Caco-2 (cell line): ENCODE results near the gene GALNT17. TPM values are rescaled to one million over a fixed set of nuclear protein-coding genes. Genes with fewer than 3 reads are reported as not detected.

Experiments
- BruUV-seq: library from RNA; stranded (reverse); fragments of 400-500 nt; replicated peaks from 2 replicates; lab custom pipeline; 2021; lab: Mats Ljungman, UMichigan
- CTCF ChIA-PET: fragments of 300-600 bp; sonication (Branson Sonifier 250); formaldehyde crosslinking; loops from one replicate; lab custom pipeline; 2022; ENCODE audit warnings: antibody characterized with exemption; lab: Charles Lee
- POLR2A ChIA-PET: fragments of 300-600 bp; sonication (Branson Sonifier 250); formaldehyde crosslinking; loops from one replicate; lab custom pipeline; 2022; ENCODE audit warnings: antibody characterized with exemption; lab: Charles Lee
- DNase-seq, 2 experiments: peaks; one replicate each; pipeline versions ENCODE4 v3.0.0 to v3.0.0-alpha.2; 2020 to 2022
- H3K27me3 ChIP-seq: replicated peaks from 2 replicates; pipeline ENCODE4 v1.6.0; 2011; ENCODE audit warnings: low read length; ENCODE audit not compliant: control insufficient read depth, insufficient read depth
- H3K36me3 ChIP-seq: 2 replicates; pipeline ENCODE4 v1.5.1; 2011; ENCODE audit warnings: low read length; ENCODE audit not compliant: control insufficient read depth, insufficient read depth
- H3K4me1 ChIP-seq: fragments of 250-450 bp; sonication (Bioruptor Pico); 2 replicates; pipeline ENCODE4 v1.5.1; 2020; ENCODE audit warnings: mild to moderate bottlenecking
- H3K4me3 ChIP-seq: 2 replicates; pipeline ENCODE4 v1.5.1; 2011; ENCODE audit warnings: low read depth, mild to moderate bottlenecking, control low read depth, low read length
- H3K9me3 ChIP-seq: fragments of 250-450 bp; sonication (Bioruptor Pico); 2 replicates; pipeline ENCODE4 v1.5.1; 2020; ENCODE audit warnings: mild to moderate bottlenecking, moderate library complexity
- H3K27ac Mint-ChIP-seq: one replicate; pipeline ENCODE4 v1.8.0; 2022; ENCODE audit warnings: mixed read lengths; ENCODE audit not compliant: unreplicated experiment
- H3K27me3 Mint-ChIP-seq: one replicate; pipeline ENCODE4 v1.8.0; 2022; ENCODE audit warnings: mixed read lengths; ENCODE audit not compliant: insufficient read depth, unreplicated experiment
- H3K36me3 Mint-ChIP-seq: one replicate; pipeline ENCODE4 v1.8.0; 2022; ENCODE audit warnings: mild to moderate bottlenecking, mixed read lengths; ENCODE audit not compliant: insufficient read depth, unreplicated experiment
- H3K4me1 Mint-ChIP-seq: one replicate; pipeline ENCODE4 v1.8.0; 2022; ENCODE audit warnings: low read depth, mixed read lengths; ENCODE audit not compliant: unreplicated experiment
- H3K4me3 Mint-ChIP-seq: one replicate; pipeline ENCODE4 v1.8.0; 2022; ENCODE audit warnings: mild to moderate bottlenecking, moderate library complexity, mixed read lengths; ENCODE audit not compliant: unreplicated experiment
- H3K9me3 Mint-ChIP-seq: one replicate; pipeline ENCODE4 v1.8.0; 2022; ENCODE audit warnings: mixed read lengths; ENCODE audit not compliant: unreplicated experiment
- CTCF ChIP-seq, 2 experiments: fragments of 200-600 bp in 1 of 2; IDR thresholded peaks; 1 replicate in 1 of 2; 2 replicates in 1 of 2; pipeline versions ENCODE4 v1.5.1 to v1.8.0; 2011 to 2022; ENCODE audit warnings: antibody characterized with exemption in 1 of 2, control low read depth in 1 of 2, inconsistent platforms in 1 of 2, low read depth in 1 of 2, low read length in 1 of 2, mild to moderate bottlenecking in 1 of 2, moderate library complexity in 1 of 2; ENCODE audit not compliant: insufficient read depth in 1 of 2, severe bottlenecking in 1 of 2, unreplicated experiment in 1 of 2
- intact Hi-C: fragments of 100-400 bp; cut with micrococcal nuclease; formaldehyde crosslinking; loops from one replicate; pipeline ENCODE4 v1.10.0; 2022; ENCODE audit not compliant: unreplicated experiment
- total RNA-seq: library from RNA; stranded (reverse); gene quantifications from 2 replicates; pipeline ENCODE4 v1.2.3, GENCODE V29; 2022

GALNT17 gene
- total RNA-seq, 1 experiment from 2014 or later, result not detected

GRCh38 chr7:71285571-71286145 is 153.7 kb downstream of the GALNT17 start:
- intact Hi-C loops, result no loop called here
- Histone ChIP-seq H3K9me3 (no peaks in the 10 kb centered on the region), H3K4me3 (no peak overlapping the region), H3K27me3 (no peaks in the 10 kb centered on the region), H3K36me3 (no peaks in the 10 kb centered on the region), H3K4me1 (no peaks in the 10 kb centered on the region)
- H3K27ac Mint-ChIP-seq, result no peak overlapping the region
- no TSS peak for BruUV-seq
- no peaks in the 10 kb centered on the region for H3K9me3 Mint-ChIP-seq
- ChIA-PET CTCF (no interaction called here), POLR2A (no interaction called here)
- no peaks in the 10 kb centered on the region for H3K4me1 Mint-ChIP-seq
- TF ChIP-seq CTCF (IDR thresholded peaks at IDR 0.05; ENCODE audit: insufficient read depth in 1 of 2, low read depth in 1 of 2, low read length in 1 of 2, severe bottlenecking in 1 of 2, unreplicated experiment in 1 of 2), result no peak
- H3K27me3 Mint-ChIP-seq, result no peaks in the 10 kb centered on the region
- DNase-seq, result no peak
- no peak overlapping the region for H3K4me3 Mint-ChIP-seq
- no peaks in the 10 kb centered on the region for H3K36me3 Mint-ChIP-seq

- POLR2A ChIA-PET, result no interaction called here
- H3K4me1 Mint-ChIP-seq, result no peaks in the 10 kb centered on the region
- H3K27ac Mint-ChIP-seq, result no peak overlapping the region
- H3K4me1 ChIP-seq, result no peaks in the 10 kb centered on the region
- no peaks in the 10 kb centered on the region for H3K9me3 ChIP-seq
- no peaks in the 10 kb centered on the region for H3K27me3 ChIP-seq
- no peak for DNase-seq
- intact Hi-C loops, result no loop called here
- no peak overlapping the region for H3K4me3 Mint-ChIP-seq
- no peak for TF ChIP-seq CTCF (IDR thresholded peaks at IDR 0.05; ENCODE audit: insufficient read depth in 1 of 2, low read depth in 1 of 2, low read length in 1 of 2, severe bottlenecking in 1 of 2, unreplicated experiment in 1 of 2)
- BruUV-seq, result no TSS peak
- H3K9me3 Mint-ChIP-seq, result no peaks in the 10 kb centered on the region
- CTCF ChIA-PET, result no interaction called here
- no peaks in the 10 kb centered on the region for H3K36me3 ChIP-seq
- H3K4me3 ChIP-seq, result no peak overlapping the region
- H3K36me3 Mint-ChIP-seq, result no peaks in the 10 kb centered on the region
- H3K27me3 Mint-ChIP-seq, result no peaks in the 10 kb centered on the region
These were observed 154.4 kb downstream of the GALNT17 start for GRCh38 chr7:71286336-71286735.

- intact Hi-C loops, result no loop called here
- H3K4me1 Mint-ChIP-seq, result no peaks in the 10 kb centered on the region
- CTCF ChIA-PET, result no interaction called here
These were observed 155.0 kb downstream of the GALNT17 start for GRCh38 chr7:71286924-71287323.

More at GRCh38 chr7:71286924-71287323, 155.0 kb downstream of the GALNT17 start:
- Mint-ChIP-seq H3K36me3 (no peaks in the 10 kb centered on the region), H3K4me3 (no peak overlapping the region), H3K27me3 (no peaks in the 10 kb centered on the region), H3K9me3 (no peaks in the 10 kb centered on the region), H3K27ac (no peak overlapping the region)
- H3K4me1 ChIP-seq, result no peaks in the 10 kb centered on the region
- no peaks in the 10 kb centered on the region for H3K9me3 ChIP-seq
- BruUV-seq, result no TSS peak
- TF ChIP-seq CTCF (IDR thresholded peaks at IDR 0.05; ENCODE audit: insufficient read depth in 1 of 2, low read depth in 1 of 2, low read length in 1 of 2, severe bottlenecking in 1 of 2, unreplicated experiment in 1 of 2), result no peak
- DNase-seq, result no peak
- H3K36me3 ChIP-seq, result no peaks in the 10 kb centered on the region
- no peak overlapping the region for H3K4me3 ChIP-seq
- no peaks in the 10 kb centered on the region for H3K27me3 ChIP-seq
- POLR2A ChIA-PET, result no interaction called here
